HG02642 (cell line): ENCODE data around the gene SMCO2.
"Not testable (repeated sequence)": the region's sequence is repeated elsewhere in the genome, so short reads cannot be mapped to it uniquely, and the experiment has no call there.

ENCODE experiments used
- ATAC-seq: cut with Tn5 transposase; IDR thresholded peaks from one replicate; pipeline ENCODE4 v1.9.1; 2021; ENCODE audit warnings: mild to moderate bottlenecking; ENCODE audit not compliant: unreplicated experiment, poor library complexity

The SMCO2 gene

DNA sequence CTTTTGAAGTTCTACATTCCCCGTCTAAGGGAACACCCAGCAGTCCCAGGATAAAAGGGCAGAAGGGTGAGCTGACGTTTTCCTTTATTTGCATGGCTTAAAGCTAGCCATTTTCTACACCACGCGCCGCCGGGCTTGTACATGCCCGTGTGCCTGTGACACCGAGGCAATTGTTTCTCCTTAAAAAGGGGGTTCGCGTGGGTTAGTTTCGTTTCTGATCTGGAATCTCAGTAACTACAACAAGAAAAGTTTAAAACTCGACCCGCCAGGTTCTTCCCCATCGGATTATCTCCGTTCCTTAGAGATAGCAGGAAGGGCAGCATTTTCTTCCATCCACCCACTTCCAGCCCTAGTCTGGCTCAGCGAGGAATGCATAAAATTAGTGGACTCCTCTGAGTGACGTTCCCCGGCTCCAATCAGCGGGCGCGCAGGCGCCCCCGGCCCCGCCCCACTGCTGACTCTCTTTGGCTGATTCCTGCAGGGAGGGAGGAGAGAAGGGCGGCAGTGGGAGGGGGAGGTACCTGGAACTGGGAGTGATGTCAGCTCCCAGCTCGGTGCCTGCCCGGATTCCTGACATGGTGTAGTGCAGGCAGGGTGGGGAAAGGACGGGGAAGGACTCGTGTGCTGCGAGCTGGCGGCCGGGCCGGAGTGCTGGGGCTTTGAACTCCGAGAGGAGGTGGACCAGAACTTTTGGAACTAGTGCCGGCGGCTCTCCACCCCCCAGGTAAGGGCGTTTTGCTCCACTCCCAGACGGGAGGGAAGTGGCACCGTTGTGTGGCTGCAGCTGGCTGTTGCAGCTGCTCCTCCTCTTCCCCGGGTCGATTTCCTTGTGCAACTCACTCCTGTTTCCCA is 77.3 kb downstream of the SMCO2 start, which contains the start of gene PPFIBP1:
PPFIBP1 (plus strand) TSS at position 565 of the 852 bp plus-strand sequence. CDS start 109,191 bp downstream, outside the sequence.
- peak; percentile 97 for ATAC-seq

DNA sequence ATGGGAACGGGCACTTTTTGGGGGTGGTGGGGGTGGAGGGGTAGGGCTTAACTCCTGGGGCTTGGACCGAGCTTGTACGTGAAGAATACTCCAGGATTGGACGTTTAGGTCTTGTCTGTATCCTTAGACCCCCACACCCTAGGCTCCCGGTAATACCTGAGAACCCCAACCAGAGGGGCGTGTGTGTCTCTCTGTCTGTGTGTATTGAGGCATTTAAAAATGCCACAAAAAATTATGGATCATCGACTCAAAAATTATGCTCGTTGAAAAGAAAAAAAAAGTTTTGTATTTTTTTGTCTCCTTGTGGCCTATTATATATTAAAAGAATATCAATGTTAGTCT is 77.9 kb downstream of the SMCO2 start:
- no peak for ATAC-seq

DNA sequence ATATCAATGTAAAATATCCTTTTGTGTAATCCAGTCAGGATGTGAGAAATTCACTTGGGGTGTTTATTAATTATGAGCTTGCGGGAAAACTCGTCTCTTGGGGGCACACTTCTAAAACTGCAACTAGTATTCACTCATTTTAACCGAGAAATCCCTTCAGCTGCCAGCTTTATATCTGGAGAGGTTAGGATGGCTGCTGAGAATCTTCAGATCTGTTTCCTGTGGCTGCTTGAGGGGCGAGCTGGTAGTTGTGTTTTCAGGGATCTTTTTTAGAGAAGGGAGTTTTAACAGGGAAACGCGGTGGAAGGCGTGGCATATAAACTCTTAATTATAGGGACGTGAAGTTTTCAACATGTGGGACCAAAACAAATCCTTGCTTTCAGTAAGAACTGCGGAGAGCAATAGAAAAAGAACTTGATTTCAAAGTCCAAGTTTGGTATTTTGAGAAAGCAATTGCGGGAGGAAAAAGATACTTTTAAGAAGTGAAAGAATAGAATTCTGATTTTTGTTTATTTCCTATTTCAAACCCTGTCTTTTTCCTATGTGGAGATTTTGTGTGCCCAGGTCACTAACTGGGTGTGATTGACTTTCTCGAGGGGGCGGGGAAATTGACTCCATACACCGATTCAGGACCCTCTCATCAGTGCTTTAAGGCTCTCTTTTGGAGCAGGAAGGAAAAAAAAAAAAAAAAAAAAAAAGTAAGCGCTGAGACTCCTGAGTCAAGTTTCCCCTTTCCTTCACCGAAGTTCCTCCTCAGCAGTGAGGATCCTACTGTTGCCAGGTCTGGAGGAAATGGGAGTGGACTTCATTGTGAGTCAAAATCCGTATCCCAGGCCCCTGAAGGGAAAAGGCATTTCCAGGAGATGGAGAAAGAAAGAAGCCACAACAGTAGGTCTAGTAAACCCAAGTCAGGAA is 78.6 kb downstream of the SMCO2 start:
- no peak for ATAC-seq

DNA sequence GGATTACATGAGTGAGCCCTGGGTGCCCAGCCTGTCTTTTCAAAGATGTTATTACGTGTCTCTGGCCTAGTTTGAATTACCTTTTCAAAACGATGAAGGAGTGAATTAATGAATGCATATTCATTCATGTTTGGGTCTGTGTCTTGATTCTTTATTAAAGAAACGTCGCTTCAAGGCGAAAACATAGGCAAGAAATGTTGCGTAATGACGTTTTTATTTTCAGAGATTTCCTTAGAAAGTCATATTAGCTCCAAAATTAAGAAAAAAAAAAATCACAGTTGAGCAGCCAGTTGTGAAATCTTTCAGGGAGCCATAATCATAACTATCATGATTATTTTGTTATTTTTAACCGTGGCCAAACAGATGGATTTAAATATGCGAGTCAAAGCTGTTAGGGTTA is 81.0 kb downstream of the SMCO2 start:
- no peak for ATAC-seq

DNA sequence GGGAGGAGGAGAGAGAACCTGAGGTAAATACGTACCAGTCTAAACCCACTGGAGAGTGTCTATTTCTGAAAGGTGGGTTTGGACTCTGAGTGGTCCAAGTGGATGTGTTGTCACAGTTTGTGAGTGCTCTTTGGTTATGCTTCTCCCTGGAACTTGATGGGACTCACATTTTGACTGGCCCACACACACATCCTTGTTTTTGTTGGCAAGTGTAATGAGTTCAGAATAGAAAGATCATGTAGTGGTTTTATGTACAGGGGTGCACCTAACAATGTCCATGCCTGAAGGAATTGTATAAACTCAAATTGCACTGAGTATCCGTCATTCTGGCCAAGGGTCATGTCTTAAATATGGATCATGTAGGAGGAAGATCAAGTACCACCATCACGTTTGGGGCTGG is 82.3 kb downstream of the SMCO2 start:
- ATAC-seq: no peak

DNA sequence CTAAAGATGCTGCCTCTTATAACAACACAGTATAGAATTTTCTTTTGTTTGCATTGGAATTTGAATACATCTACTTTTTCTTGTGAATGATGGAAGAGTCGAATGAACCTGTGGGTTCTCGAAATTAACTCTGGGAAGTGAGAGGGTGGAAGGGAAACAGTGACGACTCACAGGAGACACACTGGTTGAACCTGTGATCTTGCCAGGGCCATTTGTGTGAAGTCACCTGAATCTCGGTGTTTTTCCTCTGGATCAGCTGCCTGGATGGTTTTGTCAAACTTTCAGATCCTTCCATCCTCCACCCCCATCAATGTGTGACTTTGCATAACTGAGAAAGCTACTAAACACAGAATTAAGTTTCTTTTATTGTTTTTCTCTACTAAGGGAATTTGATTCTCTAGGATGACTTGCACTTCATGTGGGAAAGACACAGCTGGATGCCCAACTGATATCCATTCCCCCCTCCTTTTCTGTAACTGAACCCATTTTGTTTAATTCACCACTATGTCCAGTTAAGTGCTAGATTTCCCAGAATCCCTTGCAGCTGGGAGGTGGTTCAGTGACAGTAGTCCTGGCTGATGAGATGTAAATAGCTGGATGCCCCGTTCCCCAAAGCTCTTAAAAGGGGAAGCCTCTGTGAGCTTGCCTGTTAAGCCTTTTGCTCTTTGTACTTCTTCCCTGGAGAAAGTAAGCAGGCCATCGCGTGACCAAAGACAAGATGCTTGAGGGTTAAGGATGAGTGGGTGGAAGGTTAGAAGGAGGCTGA is 83.8 kb downstream of the SMCO2 start:
- ATAC-seq: no peak

DNA sequence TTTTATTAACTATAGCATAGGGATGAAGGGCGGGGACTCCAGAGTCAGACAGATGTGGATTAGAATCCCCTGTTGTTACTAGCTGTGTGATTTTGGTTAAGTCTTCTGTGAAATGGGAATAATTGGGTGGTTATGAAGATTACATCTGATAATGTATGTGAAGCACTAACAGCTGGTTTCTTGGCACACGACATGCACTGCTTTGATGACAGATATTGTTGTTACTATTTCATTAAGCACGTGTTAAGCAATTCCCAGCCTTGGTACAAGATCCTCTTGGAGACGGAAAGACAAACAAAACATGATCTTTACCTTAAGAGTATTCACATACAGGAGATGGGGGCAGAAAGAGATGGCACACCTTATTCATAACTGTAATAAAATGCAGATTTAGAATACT is 85.4 kb downstream of the SMCO2 start:
- ATAC-seq: no peak

DNA sequence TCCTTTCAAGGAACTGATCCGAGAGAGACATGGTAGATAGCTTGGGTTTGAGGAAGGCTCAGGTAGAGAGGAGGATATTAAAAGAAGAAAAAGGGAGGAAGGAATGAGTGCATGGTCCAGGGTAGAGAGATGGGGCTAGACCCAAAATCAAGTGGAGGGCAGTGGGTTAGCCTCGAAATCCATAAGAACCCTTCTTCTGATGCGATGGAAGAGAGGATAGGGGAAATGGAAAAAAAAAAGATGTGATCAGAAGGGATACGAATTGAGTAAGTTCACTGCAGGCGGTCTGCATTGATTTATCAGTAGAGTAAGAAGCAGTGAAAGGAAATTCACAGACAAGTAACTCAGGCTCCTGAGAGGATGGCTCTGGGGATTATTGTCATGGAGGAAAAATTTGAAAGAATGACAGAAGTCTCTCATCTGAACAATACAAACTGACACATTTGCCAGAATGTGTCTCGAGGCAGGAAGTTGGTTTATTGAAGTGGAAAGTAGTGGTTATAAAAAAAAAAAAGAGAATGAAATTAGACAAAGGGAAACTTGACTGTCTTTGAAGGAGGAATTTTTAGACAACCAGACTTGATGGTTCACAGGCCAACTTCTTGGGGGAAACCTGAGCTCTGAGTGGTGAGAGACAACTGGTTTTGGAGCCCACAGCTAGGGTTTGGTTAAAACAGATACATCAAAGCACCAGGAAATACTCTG is 87.7 kb downstream of the SMCO2 start:
- peak; percentile 53 for ATAC-seq

DNA sequence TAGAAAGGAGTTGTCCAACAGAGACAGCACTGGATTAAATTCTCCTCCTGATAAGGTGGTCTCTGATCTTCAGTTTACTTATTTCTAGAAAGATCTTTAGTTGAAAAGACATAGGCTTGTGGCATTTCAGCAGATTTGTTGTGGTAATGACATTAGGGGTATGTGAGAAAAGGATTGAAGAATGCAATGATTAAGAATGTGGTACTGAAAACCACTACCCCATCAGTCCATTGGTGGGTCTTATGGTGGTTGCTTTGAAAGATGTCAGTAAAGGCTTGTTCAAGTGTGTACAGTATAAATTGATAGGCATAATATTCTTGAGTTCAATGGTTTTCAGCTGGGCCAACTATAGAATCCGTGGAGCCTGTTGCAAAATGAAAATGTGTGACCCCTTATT is 88.2 kb downstream of the SMCO2 start:
- peak; percentile 30 for ATAC-seq

DNA sequence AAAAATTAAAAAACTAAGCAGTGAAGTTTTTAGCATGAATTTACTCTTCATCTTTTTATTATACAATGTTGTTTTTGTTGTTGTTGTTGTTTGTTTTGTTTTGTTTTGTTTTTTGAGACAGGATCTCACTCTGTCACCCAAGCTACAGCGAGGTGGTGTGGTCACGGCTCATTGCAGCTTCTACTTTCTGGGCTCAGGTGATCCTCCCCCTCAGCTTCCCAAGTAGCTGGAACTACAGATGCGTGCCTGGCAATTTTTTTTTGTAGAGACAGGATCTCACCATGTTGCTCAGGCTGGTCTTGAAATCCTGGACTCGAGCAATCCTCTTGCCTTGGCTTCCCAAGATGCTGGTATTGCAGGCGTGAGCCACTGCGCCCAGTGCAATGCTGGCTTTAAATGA is 88.8 kb downstream of the SMCO2 start:
- peak; percentile 43 for ATAC-seq

DNA sequence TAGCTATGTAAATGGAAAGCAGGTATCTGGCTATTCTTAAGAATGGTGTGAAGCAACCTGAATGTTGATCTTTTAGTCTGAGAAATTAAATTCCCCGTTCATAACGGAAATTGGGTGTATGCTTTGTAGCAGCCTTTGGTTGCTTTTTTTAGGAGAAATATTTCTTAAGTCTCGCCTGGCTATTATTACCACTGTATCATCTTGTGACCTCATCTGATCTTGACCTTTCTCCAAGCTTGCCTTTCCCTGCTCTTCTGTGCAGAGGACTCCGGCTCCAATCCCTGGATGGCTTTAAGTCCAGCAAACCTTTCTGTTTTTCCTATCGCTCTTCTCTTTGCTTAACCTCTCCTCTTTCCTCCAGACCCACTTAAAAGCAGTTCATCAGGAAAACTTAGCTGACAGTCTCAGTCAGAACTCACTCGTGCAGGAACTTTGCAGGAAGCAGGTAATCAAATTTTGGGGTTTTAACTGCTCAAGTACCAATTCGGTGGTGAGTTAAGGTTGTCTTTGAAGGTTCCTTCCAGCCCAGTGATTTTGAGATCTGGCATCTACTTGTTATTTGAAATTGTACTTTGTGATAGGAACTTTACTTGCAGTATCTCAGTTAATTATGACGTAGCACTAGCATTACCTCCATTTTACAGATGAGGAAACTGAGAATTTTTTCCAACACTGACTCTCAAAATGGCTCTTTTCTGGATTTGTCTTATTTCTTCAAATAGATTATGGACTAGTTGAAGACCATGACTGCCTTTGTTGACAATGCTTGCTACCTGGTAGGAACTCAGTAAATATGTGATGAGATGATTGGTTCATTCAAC is 91.5 kb downstream of the SMCO2 start:
- no peak for ATAC-seq

DNA sequence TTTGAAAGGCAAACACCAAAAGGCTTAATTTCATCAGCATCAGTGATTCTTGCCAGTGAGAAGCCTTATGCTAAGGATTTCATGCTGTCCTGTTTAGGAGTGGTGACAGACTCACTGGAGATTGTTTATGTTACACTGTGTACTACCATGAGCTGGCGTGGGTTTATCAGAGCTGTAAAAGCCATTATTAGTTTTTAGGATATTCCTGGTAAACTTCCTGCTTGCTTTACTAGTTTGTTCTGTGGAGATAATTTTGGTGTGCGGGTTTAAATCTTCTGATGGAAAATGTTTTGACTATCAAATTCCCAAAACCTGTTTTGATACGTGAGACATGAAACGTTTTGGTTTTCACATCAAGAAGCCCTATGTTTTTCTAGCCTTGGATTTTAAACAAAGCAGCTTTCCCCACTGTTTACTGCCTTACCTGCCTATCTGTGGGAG is 92.7 kb downstream of the SMCO2 start:
- ATAC-seq: no peak

DNA sequence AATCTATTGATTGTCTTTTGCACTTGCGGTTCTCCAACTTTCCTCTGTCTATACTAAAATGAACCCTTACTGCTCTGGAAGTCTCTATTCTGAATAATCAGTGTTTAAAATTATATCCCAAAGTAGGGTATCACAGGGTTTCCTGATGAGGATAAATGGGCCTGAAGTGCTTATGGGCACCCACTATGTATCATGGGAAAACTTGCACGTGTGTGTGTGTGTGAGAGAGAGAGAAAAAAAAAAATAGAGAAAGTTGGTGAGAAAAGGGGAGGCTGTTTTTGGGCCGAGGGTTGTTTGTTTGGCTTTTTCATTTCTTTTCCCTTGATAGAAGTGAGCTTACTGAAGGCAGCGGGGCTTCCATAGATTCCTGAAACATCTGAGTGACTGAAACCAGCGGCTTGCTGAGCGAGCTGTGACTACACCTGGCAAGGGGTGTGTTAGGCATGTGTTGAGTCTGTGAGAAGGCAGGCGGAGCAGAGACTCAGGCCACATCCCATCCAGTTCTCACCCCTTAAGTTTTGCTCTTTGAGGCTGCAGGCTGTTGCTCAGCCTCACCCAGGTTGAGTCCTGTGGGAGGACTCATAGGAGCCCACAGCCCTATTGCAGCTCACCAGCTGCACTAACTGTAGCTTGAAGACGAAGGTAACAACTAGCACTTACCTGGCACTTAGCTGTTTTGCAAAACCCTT is 94.6 kb downstream of the SMCO2 start:
- no peak for ATAC-seq

DNA sequence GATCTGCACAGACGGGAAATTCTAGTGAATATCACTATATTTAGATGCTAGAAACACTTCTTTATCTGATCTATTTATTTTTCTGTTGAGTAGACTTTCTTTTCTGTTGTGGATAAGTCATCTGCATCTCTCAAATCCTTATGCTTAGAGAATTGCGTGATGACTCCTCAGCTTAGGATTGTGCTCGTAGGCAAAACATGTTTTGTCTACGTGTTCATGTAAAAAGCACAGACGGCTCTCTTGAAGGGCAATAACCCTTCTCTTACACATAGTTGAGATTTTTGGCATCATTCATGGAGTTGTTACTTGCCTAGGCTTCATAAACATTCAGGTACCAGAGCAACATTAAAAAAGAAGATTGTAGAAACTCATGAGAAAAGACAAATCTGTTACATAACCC is 96.1 kb downstream of the SMCO2 start:
- no peak for ATAC-seq

DNA sequence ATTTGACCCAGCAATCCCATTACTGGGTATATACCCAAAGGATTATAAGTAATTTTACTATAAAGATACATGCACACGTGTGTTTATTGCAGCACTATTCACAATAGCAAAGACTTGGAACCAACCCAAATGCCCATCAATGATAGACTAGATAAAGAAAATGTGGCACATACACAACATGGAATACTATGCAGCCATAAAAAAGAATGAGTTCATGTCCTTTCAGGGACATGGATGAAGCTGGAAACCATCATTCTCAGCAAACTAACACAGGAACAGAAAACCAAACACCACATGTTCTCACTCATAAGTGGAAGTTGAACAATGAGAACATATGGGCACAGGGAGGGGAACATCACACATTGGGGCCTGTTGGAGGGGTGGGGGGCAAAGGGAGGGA is 98.3 kb downstream of the SMCO2 start:
- ATAC-seq: not testable (repeated sequence)

DNA sequence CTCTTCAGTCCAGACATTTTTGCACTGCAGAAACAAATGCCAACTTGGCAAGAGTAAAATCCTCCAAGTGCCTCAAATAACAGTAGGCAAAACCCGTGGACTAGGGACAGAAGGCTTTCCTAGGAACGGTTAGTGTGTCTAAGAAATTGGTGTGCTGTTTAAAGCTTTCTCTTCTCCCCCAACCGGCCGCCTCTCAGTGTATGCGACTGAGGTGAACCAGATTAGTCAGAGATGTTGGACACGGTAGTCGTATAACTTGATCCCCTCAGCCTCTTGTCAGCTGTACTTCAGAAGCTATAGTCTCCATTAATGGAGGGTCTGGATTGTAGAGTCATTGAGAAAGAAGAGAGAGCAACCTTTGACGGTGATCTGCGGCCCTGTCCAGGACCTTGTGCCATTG is 99.1 kb downstream of the SMCO2 start:
- no peak for ATAC-seq

DNA sequence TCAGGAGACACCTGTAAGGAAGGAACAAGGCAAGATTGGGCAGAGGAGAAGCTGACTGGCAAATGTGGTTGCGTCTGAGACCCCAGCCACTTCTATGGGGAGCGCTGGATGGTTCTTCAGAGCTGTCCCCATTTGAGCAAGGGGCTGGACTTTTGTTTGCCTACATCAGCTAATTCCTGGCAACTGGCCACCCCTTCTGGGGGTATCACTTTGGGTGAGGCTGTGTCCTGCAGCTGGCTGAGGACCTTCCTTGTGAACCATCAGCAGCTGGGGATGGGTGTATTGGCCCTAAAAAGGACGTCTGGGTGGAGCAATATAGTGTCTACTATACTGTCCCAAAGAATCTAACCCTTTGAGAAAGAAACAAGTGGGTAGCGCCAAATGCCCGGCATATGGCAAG is 101.1 kb downstream of the SMCO2 start:
- no peak for ATAC-seq
